ENCODE results near the gene CRELD2. TPM values are rescaled to one million over a fixed set of nuclear protein-coding genes. Genes with fewer than 3 reads are reported as not detected.

CRELD2 gene
- polyA plus RNA-seq, 2 of the 4 experiments (the other 2 are of a cell fraction) = 15.1 to 18.7 TPM

DNA sequence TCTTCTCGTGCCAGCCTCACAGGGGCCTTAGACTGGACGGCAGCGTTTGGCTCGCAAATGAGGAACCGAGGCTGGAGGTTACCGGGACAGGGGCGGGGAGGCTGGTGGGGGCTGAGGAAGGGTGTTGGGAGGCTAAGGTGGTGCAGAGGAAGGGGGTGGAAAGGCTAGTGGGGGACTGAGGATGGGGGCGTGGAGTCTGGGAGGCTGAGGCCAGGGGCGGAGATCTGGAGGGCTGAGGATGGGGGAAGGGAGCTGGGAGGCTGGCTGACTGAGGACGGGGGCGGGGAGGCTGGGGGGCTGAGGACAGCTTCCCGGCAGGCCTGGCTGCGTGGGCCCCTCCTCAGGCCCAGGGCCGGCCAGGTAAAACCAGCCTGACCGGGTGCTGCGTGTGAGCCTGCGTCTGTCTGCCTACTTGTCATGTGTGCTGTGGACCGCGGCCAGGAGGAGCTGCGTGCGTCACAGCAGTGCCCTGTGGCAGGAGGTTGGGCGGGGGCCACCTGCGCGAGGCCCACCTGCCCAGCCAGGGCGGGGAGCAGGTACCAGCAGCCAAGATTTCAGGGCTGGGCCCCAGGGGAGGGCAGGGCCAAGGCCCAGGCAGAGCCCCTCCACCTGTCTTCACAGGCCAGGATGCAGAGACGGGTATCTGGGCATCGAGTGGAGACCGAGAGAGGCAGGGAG lies 32.7 kb downstream of the CRELD2 start (continued):
- TF ChIP-seq, protein P1, sequence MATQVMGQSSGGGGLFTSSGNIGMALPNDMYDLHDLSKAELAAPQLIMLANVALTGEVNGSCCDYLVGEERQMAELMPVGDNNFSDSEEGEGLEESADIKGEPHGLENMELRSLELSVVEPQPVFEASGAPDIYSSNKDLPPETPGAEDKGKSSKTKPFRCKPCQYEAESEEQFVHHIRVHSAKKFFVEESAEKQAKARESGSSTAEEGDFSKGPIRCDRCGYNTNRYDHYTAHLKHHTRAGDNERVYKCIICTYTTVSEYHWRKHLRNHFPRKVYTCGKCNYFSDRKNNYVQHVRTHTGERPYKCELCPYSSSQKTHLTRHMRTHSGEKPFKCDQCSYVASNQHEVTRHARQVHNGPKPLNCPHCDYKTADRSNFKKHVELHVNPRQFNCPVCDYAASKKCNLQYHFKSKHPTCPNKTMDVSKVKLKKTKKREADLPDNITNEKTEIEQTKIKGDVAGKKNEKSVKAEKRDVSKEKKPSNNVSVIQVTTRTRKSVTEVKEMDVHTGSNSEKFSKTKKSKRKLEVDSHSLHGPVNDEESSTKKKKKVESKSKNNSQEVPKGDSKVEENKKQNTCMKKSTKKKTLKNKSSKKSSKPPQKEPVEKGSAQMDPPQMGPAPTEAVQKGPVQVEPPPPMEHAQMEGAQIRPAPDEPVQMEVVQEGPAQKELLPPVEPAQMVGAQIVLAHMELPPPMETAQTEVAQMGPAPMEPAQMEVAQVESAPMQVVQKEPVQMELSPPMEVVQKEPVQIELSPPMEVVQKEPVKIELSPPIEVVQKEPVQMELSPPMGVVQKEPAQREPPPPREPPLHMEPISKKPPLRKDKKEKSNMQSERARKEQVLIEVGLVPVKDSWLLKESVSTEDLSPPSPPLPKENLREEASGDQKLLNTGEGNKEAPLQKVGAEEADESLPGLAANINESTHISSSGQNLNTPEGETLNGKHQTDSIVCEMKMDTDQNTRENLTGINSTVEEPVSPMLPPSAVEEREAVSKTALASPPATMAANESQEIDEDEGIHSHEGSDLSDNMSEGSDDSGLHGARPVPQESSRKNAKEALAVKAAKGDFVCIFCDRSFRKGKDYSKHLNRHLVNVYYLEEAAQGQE (IDR thresholded peaks at IDR 0.05) = no peak
- TF ChIP-seq FOXS1 (CRISPR knock-in tag; IDR thresholded peaks at IDR 0.05) (no peak), CBX8 (IDR thresholded peaks at IDR 0.05) (no peak), CEBPB (IDR thresholded peaks at IDR 0.05) (no peak), CHD2 (IDR thresholded peaks at IDR 0.05; ENCODE audit: low read length, partially characterized antibody) (no peak)
- TF ChIP-seq, protein P2, sequence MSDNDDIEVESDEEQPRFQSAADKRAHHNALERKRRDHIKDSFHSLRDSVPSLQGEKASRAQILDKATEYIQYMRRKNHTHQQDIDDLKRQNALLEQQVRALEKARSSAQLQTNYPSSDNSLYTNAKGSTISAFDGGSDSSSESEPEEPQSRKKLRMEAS (IDR thresholded peaks at IDR 0.05) = no peak
- TF ChIP-seq, protein P3, sequence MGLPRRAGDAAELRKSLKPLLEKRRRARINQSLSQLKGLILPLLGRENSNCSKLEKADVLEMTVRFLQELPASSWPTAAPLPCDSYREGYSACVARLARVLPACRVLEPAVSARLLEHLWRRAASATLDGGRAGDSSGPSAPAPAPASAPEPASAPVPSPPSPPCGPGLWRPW (IDR thresholded peaks at IDR 0.05) = no peak

DNA sequence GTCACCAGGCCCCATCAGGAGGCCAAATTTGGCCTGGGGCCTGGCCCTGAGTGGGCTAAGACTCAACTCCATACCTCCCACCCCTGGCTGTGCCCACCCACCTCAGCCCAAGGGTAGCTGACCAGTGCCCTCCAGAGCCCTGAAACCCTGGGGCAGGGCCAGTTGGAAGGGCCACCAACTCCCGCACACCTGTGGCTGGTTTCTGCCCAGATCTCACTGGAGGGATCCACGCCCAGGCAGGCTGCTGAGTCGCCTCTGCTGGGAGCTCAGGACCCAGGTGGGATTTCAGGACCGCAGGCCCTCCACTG lies 33.2 kb downstream of the CRELD2 start:
- no peak overlapping the region for H3K4me3 ChIP-seq

DNA sequence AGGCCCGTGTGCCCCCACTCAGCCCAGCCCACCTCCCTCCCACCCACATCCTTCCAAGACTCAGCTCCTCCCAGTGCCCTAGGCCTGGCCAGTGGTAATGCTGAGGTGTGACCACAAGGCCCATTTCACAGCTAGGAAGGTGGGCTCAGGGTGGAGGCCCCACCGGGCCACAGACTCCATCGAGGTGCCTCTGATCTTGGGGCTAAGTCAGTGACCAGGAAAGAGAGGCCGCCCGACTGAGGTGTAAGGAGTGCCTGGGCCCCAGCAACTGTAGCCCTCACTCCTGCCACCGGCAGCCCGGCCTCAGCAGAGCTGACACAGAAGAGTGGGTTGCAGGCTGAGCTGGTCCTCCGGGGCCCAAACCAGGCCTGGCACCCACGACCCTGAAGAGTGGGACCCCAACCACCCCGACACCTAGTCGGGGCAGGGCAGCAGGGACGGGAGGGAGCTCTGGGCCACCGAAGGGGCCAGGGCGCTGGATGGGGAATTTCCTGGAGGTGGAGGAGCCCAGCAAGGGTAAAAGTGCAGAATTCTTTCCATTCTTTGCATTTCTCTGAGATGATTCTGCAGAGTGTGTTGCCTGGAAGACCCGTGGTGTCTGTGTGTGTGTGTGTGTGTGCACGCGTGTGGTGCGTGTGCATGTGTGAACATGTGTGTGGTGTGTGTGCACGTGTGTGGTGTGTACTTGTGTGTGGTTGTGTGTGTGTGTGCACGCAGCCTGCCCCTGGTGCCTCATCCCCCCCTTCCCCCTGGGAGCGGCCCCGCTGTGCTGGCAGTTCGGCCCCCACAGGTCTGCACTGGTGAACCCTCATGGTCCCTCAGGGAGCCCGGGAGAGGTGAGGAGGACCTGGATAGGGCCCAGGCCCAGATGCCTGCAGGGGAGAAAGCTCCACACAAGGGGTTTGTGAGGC lies 33.8 kb downstream of the CRELD2 start:
- peak overlapping the region; percentile 91 to 93 for H3K27ac ChIP-seq
- H3K9me3 ChIP-seq = no peaks in the 10 kb centered on the region
- H3K4me1 ChIP-seq = peaks cover 55% of the 10 kb centered on the region
- DNase-seq (ENCODE audit: low read depth in 1 of 2, low spot score in 1 of 2) (peak in 1 of 2 experiments; percentile 58), FAIRE-seq (no peak), ATAC-seq (peak; percentile 12 to 55; a peak in 4 of 6 replicates)
- POLR2A ChIA-PET = interaction anchor here (0.6 to 1.6 kb wide), 2 partner anchors 9 to 20 kb away, joined by 3 to 4 read pairs; no protein-coding TSS in a partner anchor
- H3K4me3 ChIP-seq = no peak overlapping the region
- peak overlapping the region; percentile 67 for H3K4me2 ChIP-seq
- 29% methylated on average over 10 of the region's 24 CpGs for WGBS (ENCODE audit: missing lambda C conversion rate)
- TF ChIP-seq FOSL2 (IDR thresholded peaks at IDR 0.05) (no peak), FOSL2 (CRISPR knock-in tag; IDR thresholded peaks at IDR 0.05) (peak; percentile 19; the same call in 1 of the 2 replicates), NFE2L2 (conservative IDR thresholded peaks at IDR 0.05; ENCODE audit: low read length) (no peak)
- TF ChIP-seq, protein P2 (IDR thresholded peaks at IDR 0.05) = peak; percentile 24; the same call in 1 of the 2 replicates
- CTCF ChIA-PET = interaction anchor here (2.2 kb wide), 1 partner anchor 78 kb away, joined by 10 read pairs; no protein-coding TSS in a partner anchor

More for the DNA sequence above, 33.2 kb downstream of the CRELD2 start:
- no CpG with 5 or more reads among the region's 4 CpGs for WGBS (ENCODE audit: missing lambda C conversion rate)
- H3K4me2 ChIP-seq = peak overlapping the region; percentile 67
- ChIA-PET CTCF (interaction anchor here (2.2 kb wide), 1 partner anchor 79 kb away, joined by 10 read pairs; no protein-coding TSS in a partner anchor), POLR2A (interaction anchor here (0.6 to 1.6 kb wide), 2 partner anchors 10 to 20 kb away, joined by 3 to 4 read pairs; no protein-coding TSS in a partner anchor)
- no peak for FAIRE-seq
- ATAC-seq = peak in 1 of 2 experiments; percentile 2; a peak in 2 of 6 replicates
- peaks cover 55% of the 10 kb centered on the region for H3K4me1 ChIP-seq
- TF ChIP-seq RFX5 (IDR thresholded peaks at IDR 0.05) (no peak), HOXB13 (CRISPR knock-in tag; IDR thresholded peaks at IDR 0.05; ENCODE audit: low read depth) (no peak), POLR2A (IDR thresholded peaks at IDR 0.05; ENCODE audit: low read length) (no peak), ESRRA (IDR thresholded peaks at IDR 0.05; ENCODE audit: borderline replicate concordance, low read length) (no peak), MAZ (IDR thresholded peaks at IDR 0.05; ENCODE audit: borderline replicate concordance, low read depth, low read length) (no peak), HEYL (CRISPR knock-in tag; IDR thresholded peaks at IDR 0.05) (no peak), BHLHE40 (IDR thresholded peaks at IDR 0.05; ENCODE audit: low read depth, low read length) (no peak), CBX8 (IDR thresholded peaks at IDR 0.05) (no peak), EHMT2 (IDR thresholded peaks at IDR 0.05; ENCODE audit: low read depth) (no peak), EP300 (IDR thresholded peaks at IDR 0.05) (no peak), SREBF2 (IDR thresholded peaks at IDR 0.05) (no peak)
- TF ChIP-seq, protein P4, sequence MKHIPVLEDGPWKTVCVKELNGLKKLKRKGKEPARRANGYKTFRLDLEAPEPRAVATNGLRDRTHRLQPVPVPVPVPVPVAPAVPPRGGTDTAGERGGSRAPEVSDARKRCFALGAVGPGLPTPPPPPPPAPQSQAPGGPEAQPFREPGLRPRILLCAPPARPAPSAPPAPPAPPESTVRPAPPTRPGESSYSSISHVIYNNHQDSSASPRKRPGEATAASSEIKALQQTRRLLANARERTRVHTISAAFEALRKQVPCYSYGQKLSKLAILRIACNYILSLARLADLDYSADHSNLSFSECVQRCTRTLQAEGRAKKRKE (CRISPR knock-in tag; IDR thresholded peaks at IDR 0.05; ENCODE audit: low read depth) = no peak
- TF ChIP-seq, protein P5, sequence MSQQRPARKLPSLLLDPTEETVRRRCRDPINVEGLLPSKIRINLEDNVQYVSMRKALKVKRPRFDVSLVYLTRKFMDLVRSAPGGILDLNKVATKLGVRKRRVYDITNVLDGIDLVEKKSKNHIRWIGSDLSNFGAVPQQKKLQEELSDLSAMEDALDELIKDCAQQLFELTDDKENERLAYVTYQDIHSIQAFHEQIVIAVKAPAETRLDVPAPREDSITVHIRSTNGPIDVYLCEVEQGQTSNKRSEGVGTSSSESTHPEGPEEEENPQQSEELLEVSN (IDR thresholded peaks at IDR 0.05; ENCODE audit: borderline replicate concordance, low read depth) = no peak
- H3K9me3 ChIP-seq = no peaks in the 10 kb centered on the region
- DNase-seq (ENCODE audit: low read depth in 1 of 2, low spot score in 1 of 2) = no peak
- peak overlapping the region; percentile 91 to 93 for H3K27ac ChIP-seq

Measured in A549 (cell line).